Central memory CD8-positive, alpha-beta T cell (primary cell): ENCODE results near the gene PDE3A.

Experiments used
- ATAC-seq: fragments of 150-1000 bp; cut with Tn5 transposase; replicated peaks from 2 replicates; pipeline ENCODE4 v1.10.0; 2022; ENCODE audit warnings: mild to moderate bottlenecking, moderate FRiP score, moderate number of reproducible peaks; ENCODE audit not compliant: poor library complexity, severe bottlenecking; ENCODE audit errors: extremely low read depth
- DNase-seq, 2 donors: peaks; one replicate each; pipeline ENCODE4 v3.0.0; 2021; ENCODE audit warnings: low spot score in 2 of 2
- H3K27ac Mint-ChIP-seq: one replicate; pipeline ENCODE4 v1.8.0; 2022; ENCODE audit warnings: low read depth, mild to moderate bottlenecking, moderate library complexity, mixed read lengths
- H3K27me3 Mint-ChIP-seq: one replicate; pipeline ENCODE4 v1.8.0; 2022; ENCODE audit warnings: mixed read lengths
- H3K36me3 Mint-ChIP-seq: one replicate; pipeline ENCODE4 v1.8.0; 2022; ENCODE audit warnings: mild to moderate bottlenecking, moderate library complexity, mixed read lengths; ENCODE audit not compliant: insufficient read depth
- H3K4me1 Mint-ChIP-seq: one replicate; pipeline ENCODE4 v1.8.0; 2022; ENCODE audit warnings: mixed read lengths
- H3K4me3 Mint-ChIP-seq: one replicate; pipeline ENCODE4 v1.8.0; 2022; ENCODE audit warnings: mild to moderate bottlenecking, moderate library complexity, mixed read lengths
- H3K9me3 Mint-ChIP-seq: one replicate; pipeline ENCODE4 v1.8.0; 2022; ENCODE audit warnings: mixed read lengths

The PDE3A gene

DNA sequence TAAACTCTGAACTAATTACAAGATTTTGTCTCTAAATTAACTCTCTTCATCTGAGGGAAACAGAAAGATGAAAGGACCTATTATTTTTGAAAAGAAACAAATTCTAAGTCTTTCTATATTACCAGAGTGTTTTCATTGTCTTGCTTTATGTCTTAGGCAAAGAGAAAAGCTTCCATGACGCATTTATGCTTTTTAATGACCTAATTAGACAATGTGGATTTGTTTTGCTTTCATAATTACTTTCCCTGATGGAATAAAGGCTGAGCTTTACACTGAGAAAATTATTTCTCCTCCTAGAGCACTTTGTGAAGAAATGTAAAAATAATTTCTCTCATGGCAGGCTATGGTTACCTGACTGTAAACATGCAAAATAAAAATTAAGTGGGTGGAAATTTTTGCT lies 188.8 kb downstream of the PDE3A start:
- Mint-ChIP-seq H3K4me3 (no peak overlapping the region), H3K27ac (no peak overlapping the region), H3K36me3 (no peaks in the 10 kb centered on the region), H3K9me3 (no peaks in the 10 kb centered on the region), H3K4me1 (no peaks in the 10 kb centered on the region), H3K27me3 (no peaks in the 10 kb centered on the region)
- ATAC-seq, result no peak
- no peak for DNase-seq

DNA sequence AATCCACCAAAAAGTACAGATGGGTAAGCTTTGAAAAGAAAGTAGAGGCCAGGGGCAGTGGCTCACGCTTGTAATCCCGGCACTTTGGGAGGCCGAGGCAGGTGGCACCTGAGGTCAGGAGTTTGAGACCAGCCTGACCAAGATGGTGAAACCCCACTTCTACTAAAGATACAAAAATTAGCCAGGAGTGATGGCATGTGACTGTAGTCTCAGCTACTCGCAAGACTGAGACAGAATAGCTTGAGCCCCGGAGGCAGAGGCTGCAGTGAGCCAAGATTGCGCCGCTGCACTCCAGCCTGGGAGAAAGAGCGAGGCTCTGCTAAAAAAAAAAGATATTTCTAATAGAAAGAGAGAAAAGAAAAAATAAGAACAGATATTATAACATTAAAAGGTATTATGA lies 192.6 kb downstream of the PDE3A start:
- no peak overlapping the region for H3K27ac Mint-ChIP-seq
- no peaks in the 10 kb centered on the region for H3K27me3 Mint-ChIP-seq
- H3K36me3 Mint-ChIP-seq, result no peaks in the 10 kb centered on the region
- no peaks in the 10 kb centered on the region for H3K4me1 Mint-ChIP-seq
- H3K9me3 Mint-ChIP-seq, result no peaks in the 10 kb centered on the region
- no peak overlapping the region for H3K4me3 Mint-ChIP-seq
- DNase-seq (no peak), ATAC-seq (no peak)

- H3K4me3 Mint-ChIP-seq, result no peak overlapping the region
- H3K36me3 Mint-ChIP-seq, result no peaks in the 10 kb centered on the region
- no peak for ATAC-seq
- no peaks in the 10 kb centered on the region for H3K27me3 Mint-ChIP-seq
- H3K4me1 Mint-ChIP-seq, result no peaks in the 10 kb centered on the region
- no peak for DNase-seq
- H3K27ac Mint-ChIP-seq, result no peak overlapping the region
- H3K9me3 Mint-ChIP-seq, result no peaks in the 10 kb centered on the region
Measured at GRCh38 chr12:20561871-20562270, 193.5 kb downstream of the PDE3A start.

GRCh38 chr12:20567413-20567812 lies 199.1 kb downstream of the PDE3A start:
- no peak for DNase-seq
- Mint-ChIP-seq H3K4me1 (no peaks in the 10 kb centered on the region), H3K4me3 (no peak overlapping the region)

GRCh38 chr12:20572451-20572850 lies 204.1 kb downstream of the PDE3A start:
- DNase-seq (no peak), ATAC-seq (no peak)
- no peaks in the 10 kb centered on the region for H3K9me3 Mint-ChIP-seq
- no peak overlapping the region for H3K4me3 Mint-ChIP-seq
- no peaks in the 10 kb centered on the region for H3K36me3 Mint-ChIP-seq
- no peaks in the 10 kb centered on the region for H3K4me1 Mint-ChIP-seq
- no peak overlapping the region for H3K27ac Mint-ChIP-seq
- H3K27me3 Mint-ChIP-seq, result no peaks in the 10 kb centered on the region

More at GRCh38 chr12:20567413-20567812, 199.1 kb downstream of the PDE3A start:
- Mint-ChIP-seq H3K27me3 (no peaks in the 10 kb centered on the region), H3K27ac (no peak overlapping the region), H3K36me3 (no peaks in the 10 kb centered on the region), H3K9me3 (no peaks in the 10 kb centered on the region)
- no peak for ATAC-seq

GRCh38 chr12:20576528-20576927 lies 208.2 kb downstream of the PDE3A start:
- H3K9me3 Mint-ChIP-seq, result peaks cover 10% of the 10 kb centered on the region
- H3K4me3 Mint-ChIP-seq, result no peak overlapping the region
- no peak overlapping the region for H3K27ac Mint-ChIP-seq
- no peaks in the 10 kb centered on the region for H3K36me3 Mint-ChIP-seq
- H3K27me3 Mint-ChIP-seq, result no peaks in the 10 kb centered on the region
- ATAC-seq (no peak), DNase-seq (no peak)
- no peaks in the 10 kb centered on the region for H3K4me1 Mint-ChIP-seq

- no peaks in the 10 kb centered on the region for H3K4me1 Mint-ChIP-seq
- ATAC-seq, result no peak
- no peak for DNase-seq
- H3K27me3 Mint-ChIP-seq, result no peaks in the 10 kb centered on the region
- H3K27ac Mint-ChIP-seq, result no peak overlapping the region
- H3K4me3 Mint-ChIP-seq, result no peak overlapping the region
- no peaks in the 10 kb centered on the region for H3K36me3 Mint-ChIP-seq
- H3K9me3 Mint-ChIP-seq, result peaks cover 10% of the 10 kb centered on the region
Measured at GRCh38 chr12:20577054-20577453, 208.7 kb downstream of the PDE3A start.

GRCh38 chr12:20578142-20578541 lies 209.8 kb downstream of the PDE3A start:
- ATAC-seq (no peak), DNase-seq (no peak)
- no peak overlapping the region for H3K4me3 Mint-ChIP-seq
- no peak overlapping the region for H3K27ac Mint-ChIP-seq
- no peaks in the 10 kb centered on the region for H3K36me3 Mint-ChIP-seq
- no peaks in the 10 kb centered on the region for H3K4me1 Mint-ChIP-seq
- no peaks in the 10 kb centered on the region for H3K27me3 Mint-ChIP-seq
- H3K9me3 Mint-ChIP-seq, result peaks cover 10% of the 10 kb centered on the region

GRCh38 chr12:20585055-20585625 lies 216.8 kb downstream of the PDE3A start:
- no peak overlapping the region for H3K4me3 Mint-ChIP-seq
- H3K9me3 Mint-ChIP-seq, result peaks cover 7% of the 10 kb centered on the region
- ATAC-seq (no peak), DNase-seq (no peak)
- H3K27me3 Mint-ChIP-seq, result no peaks in the 10 kb centered on the region
- no peak overlapping the region for H3K27ac Mint-ChIP-seq
- H3K4me1 Mint-ChIP-seq, result no peaks in the 10 kb centered on the region
- H3K36me3 Mint-ChIP-seq, result no peaks in the 10 kb centered on the region

GRCh38 chr12:20585913-20586312 lies 217.6 kb downstream of the PDE3A start:
- Mint-ChIP-seq H3K27me3 (no peaks in the 10 kb centered on the region), H3K36me3 (no peaks in the 10 kb centered on the region), H3K27ac (no peak overlapping the region), H3K9me3 (peaks cover 7% of the 10 kb centered on the region), H3K4me3 (no peak overlapping the region), H3K4me1 (no peaks in the 10 kb centered on the region)
- ATAC-seq, result no peak
- no peak for DNase-seq

DNA sequence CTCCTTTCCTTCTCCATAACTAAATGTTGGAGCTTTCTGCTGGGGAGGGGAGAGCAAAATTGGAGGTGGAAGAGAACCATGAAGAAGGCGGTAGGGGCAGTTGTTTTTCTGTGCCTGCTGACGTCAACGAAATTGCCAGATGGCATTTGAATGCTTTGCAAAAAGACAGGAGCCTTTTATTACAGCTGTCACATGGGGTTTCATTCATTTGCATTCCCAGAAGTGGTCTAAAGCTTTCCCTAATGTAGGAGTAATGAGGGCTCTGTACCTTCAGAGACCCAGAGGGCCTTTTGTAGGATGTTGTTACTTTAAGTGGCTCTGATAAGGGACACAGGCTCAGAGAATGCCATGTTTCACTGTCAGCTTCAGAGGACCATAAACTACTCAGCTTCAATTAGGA lies 219.7 kb downstream of the PDE3A start:
- Mint-ChIP-seq H3K9me3 (peaks cover 8% of the 10 kb centered on the region), H3K36me3 (no peaks in the 10 kb centered on the region), H3K4me1 (no peaks in the 10 kb centered on the region), H3K4me3 (no peak overlapping the region), H3K27ac (no peak overlapping the region), H3K27me3 (no peaks in the 10 kb centered on the region)
- ATAC-seq (no peak), DNase-seq (no peak)

GRCh38 chr12:20590570-20590969 lies 222.2 kb downstream of the PDE3A start:
- Mint-ChIP-seq H3K27ac (no peak overlapping the region), H3K9me3 (peaks cover 10% of the 10 kb centered on the region), H3K36me3 (no peaks in the 10 kb centered on the region), H3K4me1 (no peaks in the 10 kb centered on the region), H3K27me3 (no peaks in the 10 kb centered on the region), H3K4me3 (no peak overlapping the region)
- no peak for ATAC-seq
- DNase-seq, result no peak

DNA sequence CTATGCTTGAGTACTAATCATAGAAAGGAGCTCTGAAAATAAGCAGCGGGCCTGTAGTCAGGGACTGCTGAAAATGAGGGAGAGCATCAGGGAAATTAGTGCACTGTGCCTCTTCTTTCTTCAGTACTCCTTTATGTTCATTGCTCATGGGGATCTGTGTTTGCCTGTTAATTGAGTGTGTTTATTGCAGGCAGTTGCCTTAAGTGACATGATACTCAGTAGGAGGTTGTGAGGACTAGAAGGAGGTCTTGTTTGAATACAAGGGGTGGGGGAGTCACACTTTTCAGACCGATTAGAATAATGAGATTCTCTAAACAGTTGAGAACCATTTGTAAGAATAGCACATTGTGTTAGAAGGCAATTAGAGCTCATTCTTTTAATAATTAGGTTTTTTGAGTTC lies 224.2 kb downstream of the PDE3A start:
- ATAC-seq (no peak), DNase-seq (no peak)
- Mint-ChIP-seq H3K9me3 (peaks cover 7% of the 10 kb centered on the region), H3K36me3 (no peaks in the 10 kb centered on the region), H3K27me3 (no peaks in the 10 kb centered on the region), H3K27ac (no peak overlapping the region), H3K4me1 (no peaks in the 10 kb centered on the region), H3K4me3 (no peak overlapping the region)

DNA sequence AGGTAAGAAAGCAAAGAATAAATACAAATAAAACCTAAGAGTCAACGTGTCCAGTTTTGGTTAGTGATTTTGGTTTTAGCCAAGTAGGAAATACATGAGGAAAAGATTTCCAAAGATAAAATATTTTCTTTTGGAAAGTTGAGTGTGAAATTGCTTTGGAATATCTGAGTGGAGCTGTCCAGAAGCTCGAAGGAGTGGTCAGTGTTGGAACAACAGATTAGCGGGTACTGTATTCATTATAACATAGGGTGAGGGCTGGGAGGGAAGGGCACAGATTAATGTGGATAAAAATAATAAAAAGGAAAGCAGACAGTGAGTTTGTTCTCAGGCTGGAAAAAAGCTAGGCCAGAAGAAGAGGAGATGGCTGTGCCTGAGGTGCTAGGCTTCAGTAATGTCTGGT lies 225.3 kb downstream of the PDE3A start:
- H3K27ac Mint-ChIP-seq, result no peak overlapping the region
- ATAC-seq (no peak), DNase-seq (no peak)
- H3K4me3 Mint-ChIP-seq, result no peak overlapping the region
- no peaks in the 10 kb centered on the region for H3K27me3 Mint-ChIP-seq
- no peaks in the 10 kb centered on the region for H3K36me3 Mint-ChIP-seq
- H3K4me1 Mint-ChIP-seq, result no peaks in the 10 kb centered on the region
- H3K9me3 Mint-ChIP-seq, result peaks cover 7% of the 10 kb centered on the region
